Central memory CD4-positive, alpha-beta T cell (primary cell): ENCODE data around the gene EGLN2.
"Not testable (repeated sequence)": the region's sequence is repeated elsewhere in the genome, so short reads cannot be mapped to it uniquely, and the experiment has no call there.

Experiments
- DNase-seq: peaks from one replicate; pipeline ENCODE4 v3.0.0; 2022

EGLN2 gene

GRCh38 chr19:40850277-40850676, 51.3 kb downstream of the EGLN2 start, which contains the start of gene CYP2A6:
TSS of gene CYP2A6 (minus strand) at chr19:40850447. CDS start at chr19:40850426, 21 bp downstream.
- DNase-seq: not testable (repeated sequence)

GRCh38 chr19:40852467-40853152, 53.6 kb downstream of the EGLN2 start:
- DNase-seq: not testable (repeated sequence)
